Nephron progenitor cell (in vitro differentiated cells): ENCODE results near the gene ZFY.
"Not testable (repeated sequence)": the region's sequence is repeated elsewhere in the genome, so short reads cannot be mapped to it uniquely, and the experiment has no call there.

Source experiments
- DNase-seq: peaks from one replicate; pipeline ENCODE4 v3.0.0; 2021
- H3K27ac Mint-ChIP-seq: 2 replicates; pipeline ENCODE4 v1.8.0; 2021; ENCODE audit warnings: mild to moderate bottlenecking, moderate library complexity, mixed read lengths
- H3K27me3 Mint-ChIP-seq: 2 replicates; pipeline ENCODE4 v1.8.0; 2021; ENCODE audit warnings: mild to moderate bottlenecking, low read depth, mixed read lengths; ENCODE audit not compliant: poor library complexity
- H3K36me3 Mint-ChIP-seq: 2 replicates; pipeline ENCODE4 v1.8.0; 2021; ENCODE audit warnings: low read depth, mixed read lengths
- H3K4me1 Mint-ChIP-seq: 2 replicates; pipeline ENCODE4 v1.8.0; 2021; ENCODE audit warnings: mixed read lengths
- H3K4me3 Mint-ChIP-seq: 2 replicates; pipeline ENCODE4 v1.8.0; 2021; ENCODE audit warnings: mild to moderate bottlenecking, moderate library complexity, mixed read lengths
- H3K9me3 Mint-ChIP-seq: 2 replicates; pipeline ENCODE4 v1.8.0; 2021; ENCODE audit warnings: mild to moderate bottlenecking, moderate library complexity, mixed read lengths
- CTCF ChIP-seq: fragments of 200-600 bp; sonication (generic); IDR thresholded peaks from 2 replicates; pipeline ENCODE4 v1.5.0; 2021; ENCODE audit warnings: antibody characterized with exemption

ZFY gene

GRCh38 chrY:2979283-2979682 lies 44.1 kb downstream of the ZFY start:
- no peaks in the 10 kb centered on the region for H3K4me1 Mint-ChIP-seq
- DNase-seq = no peak
- no peak overlapping the region for H3K4me3 Mint-ChIP-seq
- no peaks in the 10 kb centered on the region for H3K9me3 Mint-ChIP-seq
- H3K27ac Mint-ChIP-seq = no peak overlapping the region
- H3K36me3 Mint-ChIP-seq = no peaks in the 10 kb centered on the region
- no peaks in the 10 kb centered on the region for H3K27me3 Mint-ChIP-seq
- no peak for TF ChIP-seq CTCF

- Mint-ChIP-seq H3K4me1 (no peaks in the 10 kb centered on the region), H3K27ac (no peak overlapping the region), H3K9me3 (no peaks in the 10 kb centered on the region), H3K36me3 (no peaks in the 10 kb centered on the region), H3K4me3 (no peak overlapping the region), H3K27me3 (no peaks in the 10 kb centered on the region)
- no peak for TF ChIP-seq CTCF
- DNase-seq = no peak
These were observed 49.3 kb downstream of the ZFY start for GRCh38 chrY:2984491-2984890.

GRCh38 chrY:2987178-2987577 lies 52.0 kb downstream of the ZFY start:
- not testable (repeated sequence) for H3K9me3 Mint-ChIP-seq, H3K36me3 Mint-ChIP-seq, H3K27ac Mint-ChIP-seq, DNase-seq, H3K4me1 Mint-ChIP-seq, H3K4me3 Mint-ChIP-seq, H3K27me3 Mint-ChIP-seq

- not testable (repeated sequence) for H3K9me3 Mint-ChIP-seq, DNase-seq, H3K4me1 Mint-ChIP-seq, H3K4me3 Mint-ChIP-seq, H3K27ac Mint-ChIP-seq, H3K27me3 Mint-ChIP-seq, H3K36me3 Mint-ChIP-seq
These were observed 62.2 kb downstream of the ZFY start for GRCh38 chrY:2997369-2997768.

- no peaks in the 10 kb centered on the region for H3K9me3 Mint-ChIP-seq
- no peak for TF ChIP-seq CTCF
- no peaks in the 10 kb centered on the region for H3K4me1 Mint-ChIP-seq
- no peak overlapping the region for H3K27ac Mint-ChIP-seq
- no peak for DNase-seq
- no peaks in the 10 kb centered on the region for H3K36me3 Mint-ChIP-seq
- H3K4me3 Mint-ChIP-seq = no peak overlapping the region
- no peaks in the 10 kb centered on the region for H3K27me3 Mint-ChIP-seq
These were observed 67.0 kb downstream of the ZFY start for GRCh38 chrY:3002190-3002589.

GRCh38 chrY:3002680-3003515 lies 67.7 kb downstream of the ZFY start:
- Mint-ChIP-seq H3K27me3 (no peaks in the 10 kb centered on the region), H3K36me3 (no peaks in the 10 kb centered on the region), H3K9me3 (no peaks in the 10 kb centered on the region), H3K4me1 (no peaks in the 10 kb centered on the region), H3K27ac (no peak overlapping the region), H3K4me3 (no peak overlapping the region)
- TF ChIP-seq CTCF = no peak
- DNase-seq = no peak

- no peak for TF ChIP-seq CTCF
- Mint-ChIP-seq H3K27me3 (no peaks in the 10 kb centered on the region), H3K9me3 (no peaks in the 10 kb centered on the region), H3K4me3 (no peak overlapping the region), H3K27ac (no peak overlapping the region), H3K36me3 (no peaks in the 10 kb centered on the region), H3K4me1 (no peaks in the 10 kb centered on the region)
- no peak for DNase-seq
These were observed 68.3 kb downstream of the ZFY start for GRCh38 chrY:3003516-3003830.
